ENCODE data around the gene PRKCE.

Gene PRKCE

DNA sequence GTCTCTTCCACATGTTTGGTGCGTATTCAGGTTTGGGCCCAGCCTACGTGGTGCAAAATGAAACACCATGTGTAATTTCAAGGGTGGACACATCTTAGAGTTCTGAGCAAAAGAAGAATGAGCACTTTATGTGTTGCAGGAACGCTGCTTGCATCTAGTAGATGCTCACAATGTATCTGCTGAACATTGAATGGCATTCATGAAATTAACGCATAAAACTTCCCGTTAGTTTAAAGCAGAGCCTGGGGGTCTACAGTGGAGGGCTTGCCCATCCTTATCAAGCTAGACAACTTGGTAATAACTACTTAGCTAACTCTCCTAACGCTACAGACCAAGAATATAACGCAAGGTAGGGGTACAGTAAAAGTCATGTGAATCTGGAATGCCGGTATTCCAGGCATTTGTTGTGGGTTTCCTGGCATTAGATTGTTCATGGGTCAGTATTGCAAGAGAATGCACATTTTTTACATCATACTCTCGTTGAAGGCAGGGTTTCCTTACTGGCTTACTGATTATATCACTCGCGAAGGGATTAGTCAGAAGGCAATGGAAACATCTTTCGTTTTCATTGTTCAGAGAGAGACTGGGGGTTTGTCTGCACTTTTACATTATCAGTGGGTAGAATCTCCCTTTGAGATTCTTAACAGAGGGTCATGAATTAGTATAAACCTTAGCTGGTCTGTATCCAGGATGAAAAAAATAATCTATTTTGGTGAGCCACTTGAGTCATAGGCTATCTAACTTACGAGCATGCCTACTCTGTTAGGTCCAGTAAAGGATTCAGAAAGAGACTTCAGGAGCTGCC lies 416.2 kb downstream of the PRKCE start:
- no peak for DNase-seq

DNA sequence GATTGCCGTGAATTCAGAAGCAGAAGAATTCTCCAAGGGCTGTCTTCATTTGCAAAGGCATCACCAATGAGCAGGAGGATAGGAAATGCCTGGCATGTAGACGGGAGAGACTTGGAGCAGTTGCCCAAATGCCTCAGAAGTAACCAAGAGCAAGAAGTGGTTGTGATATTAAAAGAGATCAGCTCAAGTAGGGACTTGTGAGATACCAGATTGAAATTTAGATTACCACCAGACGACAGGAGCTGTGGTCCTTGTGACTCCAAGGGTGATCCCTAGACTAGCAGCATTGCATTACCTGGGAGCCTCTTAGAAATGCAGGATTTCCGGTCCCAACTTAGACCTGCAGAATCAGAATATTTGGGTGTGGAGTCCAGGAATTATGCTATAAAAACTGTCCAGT lies 417.2 kb downstream of the PRKCE start:
- DNase-seq = no peak

DNA sequence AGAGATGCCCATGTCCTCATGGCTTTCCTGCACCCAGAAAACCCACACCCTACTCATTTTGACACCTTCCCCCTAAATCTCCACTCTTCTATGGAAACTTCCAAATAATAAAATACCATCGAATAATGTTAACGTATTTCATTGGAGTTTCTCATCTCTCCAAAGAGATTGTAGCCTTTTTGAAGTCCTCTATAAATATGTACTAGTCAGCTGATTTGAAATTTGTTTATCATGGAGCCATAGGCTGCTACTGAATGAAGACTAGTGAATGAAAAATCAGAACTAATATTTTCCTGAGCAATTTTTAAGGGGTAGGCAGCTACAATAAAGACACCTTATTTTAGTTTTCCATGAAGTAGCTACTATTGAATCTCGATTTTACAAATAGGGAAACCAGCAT lies 419.6 kb downstream of the PRKCE start:
- no peak for DNase-seq

DNA sequence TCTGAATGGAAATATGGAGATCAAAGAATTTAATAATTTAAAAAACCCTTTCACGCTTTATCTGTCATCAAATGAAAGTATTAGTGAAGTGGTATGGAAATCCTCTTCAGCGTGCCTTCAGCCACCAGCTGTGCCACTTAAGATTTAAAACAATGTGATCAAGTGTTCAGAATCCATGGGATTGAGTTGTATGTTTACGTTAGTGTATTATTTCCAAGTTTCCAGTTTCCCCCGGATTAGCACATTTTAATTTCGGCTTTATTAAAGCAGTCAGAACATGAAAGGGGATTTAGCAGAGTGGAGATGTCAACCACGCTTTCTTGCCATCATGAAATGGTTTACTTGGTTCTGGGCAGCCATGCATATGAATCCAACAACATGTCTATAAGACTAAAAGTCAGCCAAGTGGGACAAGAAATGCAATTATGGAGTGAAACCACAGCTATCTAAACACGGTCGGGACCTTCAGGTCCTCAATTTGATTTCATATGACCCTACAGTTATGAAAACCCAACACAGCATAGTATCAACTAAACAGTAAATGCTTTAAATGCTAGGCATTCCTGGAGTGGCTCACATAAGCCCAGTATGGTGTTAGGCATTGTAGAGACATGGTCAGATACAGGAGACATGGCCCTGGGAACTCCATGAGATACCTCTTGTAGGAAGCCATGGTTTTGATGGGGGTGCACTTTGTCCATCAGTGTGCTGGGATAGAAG lies 420.8 kb downstream of the PRKCE start:
- DNase-seq = no peak

DNA sequence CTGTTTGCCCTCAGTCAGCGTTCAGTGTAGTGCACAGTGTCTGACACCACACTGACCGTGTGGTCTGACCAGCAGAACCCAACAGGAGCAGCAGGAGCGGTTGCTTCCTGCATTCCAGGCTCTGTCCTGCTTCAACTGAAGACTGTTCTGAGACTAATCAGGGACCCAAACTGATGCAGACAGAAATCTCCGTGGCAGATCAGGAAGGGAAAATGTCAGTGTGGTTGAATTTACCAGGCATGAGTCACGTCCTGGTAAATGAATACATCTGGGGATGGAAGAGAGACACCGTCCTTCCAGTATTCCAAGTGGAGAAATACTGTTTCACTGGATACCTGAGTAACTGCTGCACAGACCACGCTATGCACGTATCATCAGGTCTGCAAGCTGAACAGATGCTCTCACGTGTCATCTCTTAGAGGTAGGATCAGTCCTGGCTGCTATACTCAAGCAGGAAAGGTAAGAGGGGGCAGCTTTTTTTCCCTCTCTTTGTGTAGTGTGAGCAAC lies 422.1 kb downstream of the PRKCE start:
- DNase-seq = no peak

DNA sequence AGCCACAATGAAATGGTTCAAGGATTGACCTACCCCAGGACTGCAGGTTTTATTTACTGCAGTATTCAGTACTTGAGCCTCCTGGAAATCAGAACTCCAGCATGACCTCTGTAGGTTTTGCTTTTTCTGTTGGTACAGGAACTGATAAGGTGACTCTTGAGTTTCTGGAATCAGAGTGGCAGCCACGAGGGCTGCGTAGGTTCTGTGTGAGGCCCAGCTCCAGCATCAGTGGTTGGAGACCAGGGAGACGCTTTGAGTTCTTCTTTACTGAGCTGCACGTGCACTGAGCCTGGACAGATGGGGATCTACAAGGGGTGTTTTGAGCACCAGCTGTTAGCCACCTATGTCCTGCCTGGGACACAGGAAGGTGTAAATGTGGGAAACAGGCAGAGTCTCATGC lies 423.0 kb downstream of the PRKCE start:
- DNase-seq = no peak

DNA sequence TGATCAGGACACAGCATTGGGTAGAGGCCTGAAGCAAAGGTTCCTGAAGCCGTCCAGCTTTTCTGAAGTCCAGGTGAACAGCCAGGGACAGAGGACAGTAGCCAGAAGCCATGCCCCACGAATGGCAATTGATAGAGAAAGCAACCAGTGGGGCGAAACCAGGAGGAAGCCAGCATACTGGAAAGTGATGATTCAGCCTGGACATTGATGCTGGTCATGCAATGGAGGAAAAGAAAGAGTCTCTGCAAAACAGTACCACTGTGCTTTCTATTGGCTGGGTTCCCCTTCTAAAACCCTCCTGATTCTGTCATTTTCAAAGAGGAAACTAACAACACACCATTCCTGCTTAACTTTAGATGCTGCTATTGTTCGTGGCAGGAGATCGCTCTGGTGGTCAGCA lies 424.4 kb downstream of the PRKCE start:
- DNase-seq = no peak

DNA sequence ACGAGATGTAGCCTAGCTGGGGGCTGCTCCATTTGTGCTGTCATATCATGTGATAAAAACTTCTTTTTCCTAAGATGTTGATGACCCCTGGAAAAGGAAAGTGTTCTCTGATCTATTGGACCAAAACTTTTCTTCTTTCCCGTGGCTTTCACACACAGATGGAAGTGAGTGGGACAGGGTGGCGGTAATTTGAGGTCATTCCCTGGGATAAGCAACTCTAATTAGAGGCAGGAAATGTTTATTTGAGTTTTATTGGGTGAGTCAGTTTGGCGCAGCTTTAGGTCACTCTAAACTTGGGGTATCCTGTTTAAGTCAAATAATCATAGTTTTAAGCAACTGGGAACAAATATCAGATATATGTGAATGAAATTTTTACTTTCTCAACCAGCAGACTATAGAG lies 424.8 kb downstream of the PRKCE start:
- no peak for DNase-seq

DNA sequence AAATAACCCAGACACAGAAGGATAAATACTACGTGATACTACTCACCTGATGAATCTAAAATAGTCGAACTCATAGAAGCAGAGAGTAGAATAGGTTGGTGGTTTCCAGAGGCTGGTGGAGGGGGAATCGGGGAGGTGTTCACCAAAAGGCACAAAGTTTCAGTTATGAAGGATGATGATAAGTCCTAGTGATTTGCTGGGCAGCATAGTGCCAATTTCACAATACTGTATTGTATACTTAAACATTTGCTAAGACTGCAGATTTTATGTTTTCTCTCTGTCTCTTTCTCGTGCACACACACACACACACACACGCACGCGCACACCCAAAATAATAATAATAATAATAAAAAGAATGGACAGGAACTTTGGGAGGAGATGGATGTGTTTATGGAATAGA lies 425.4 kb downstream of the PRKCE start:
- DNase-seq = no peak

DNA sequence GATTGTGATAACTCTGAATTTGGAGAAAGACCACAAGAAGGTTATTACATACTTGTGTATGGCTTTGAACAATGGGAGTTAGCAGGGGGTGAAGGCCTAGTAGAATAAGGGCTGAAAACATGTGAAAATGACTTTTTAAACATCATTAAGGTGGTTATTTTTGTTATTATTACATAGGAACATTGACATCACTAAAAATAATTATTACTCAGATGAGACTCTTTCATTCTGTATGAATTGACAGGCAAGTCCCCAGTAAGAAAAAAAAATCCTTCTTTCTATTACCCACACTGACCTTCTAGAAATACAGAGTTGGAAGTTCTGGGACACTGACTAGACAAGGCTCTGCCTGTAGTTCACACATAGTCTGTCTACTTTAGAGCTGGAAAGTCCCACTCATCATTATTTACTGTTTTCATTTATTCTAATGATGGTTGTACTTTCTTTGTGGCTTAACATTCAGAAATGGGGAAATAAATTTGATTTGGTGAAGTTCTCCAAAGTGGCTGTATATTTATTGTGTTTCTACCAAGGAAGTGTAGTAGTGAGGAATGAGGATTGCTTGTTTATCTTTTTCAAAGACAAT lies 426.1 kb downstream of the PRKCE start:
- DNase-seq = no peak

DNA sequence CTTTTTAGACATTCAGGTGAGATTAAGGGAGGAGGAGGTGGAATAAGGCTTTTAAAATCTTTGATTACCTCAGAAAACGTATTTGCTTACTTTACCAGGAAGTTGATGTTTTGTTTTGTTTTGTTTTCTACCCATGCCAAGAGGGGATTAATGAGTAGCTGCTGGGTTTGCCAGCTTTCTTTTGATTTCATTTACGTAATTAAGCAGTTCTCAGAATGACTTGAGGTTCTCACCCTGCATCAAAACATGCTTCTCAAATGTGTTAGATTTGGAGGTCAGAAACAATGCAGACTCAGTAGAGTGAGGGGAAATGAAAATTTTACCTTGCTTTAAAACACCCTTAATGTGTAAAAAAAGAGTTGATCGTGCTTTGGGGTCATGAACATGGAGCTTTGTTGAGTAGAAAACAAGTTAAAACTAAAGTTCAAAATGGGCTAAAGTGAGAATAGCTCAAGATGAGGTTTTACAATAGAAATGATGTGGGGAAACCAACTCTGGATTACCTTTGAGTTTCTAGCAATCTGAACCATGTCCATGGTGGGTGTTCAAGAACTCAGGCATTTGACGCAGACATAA lies 428.6 kb downstream of the PRKCE start:
- DNase-seq = no peak

DNA sequence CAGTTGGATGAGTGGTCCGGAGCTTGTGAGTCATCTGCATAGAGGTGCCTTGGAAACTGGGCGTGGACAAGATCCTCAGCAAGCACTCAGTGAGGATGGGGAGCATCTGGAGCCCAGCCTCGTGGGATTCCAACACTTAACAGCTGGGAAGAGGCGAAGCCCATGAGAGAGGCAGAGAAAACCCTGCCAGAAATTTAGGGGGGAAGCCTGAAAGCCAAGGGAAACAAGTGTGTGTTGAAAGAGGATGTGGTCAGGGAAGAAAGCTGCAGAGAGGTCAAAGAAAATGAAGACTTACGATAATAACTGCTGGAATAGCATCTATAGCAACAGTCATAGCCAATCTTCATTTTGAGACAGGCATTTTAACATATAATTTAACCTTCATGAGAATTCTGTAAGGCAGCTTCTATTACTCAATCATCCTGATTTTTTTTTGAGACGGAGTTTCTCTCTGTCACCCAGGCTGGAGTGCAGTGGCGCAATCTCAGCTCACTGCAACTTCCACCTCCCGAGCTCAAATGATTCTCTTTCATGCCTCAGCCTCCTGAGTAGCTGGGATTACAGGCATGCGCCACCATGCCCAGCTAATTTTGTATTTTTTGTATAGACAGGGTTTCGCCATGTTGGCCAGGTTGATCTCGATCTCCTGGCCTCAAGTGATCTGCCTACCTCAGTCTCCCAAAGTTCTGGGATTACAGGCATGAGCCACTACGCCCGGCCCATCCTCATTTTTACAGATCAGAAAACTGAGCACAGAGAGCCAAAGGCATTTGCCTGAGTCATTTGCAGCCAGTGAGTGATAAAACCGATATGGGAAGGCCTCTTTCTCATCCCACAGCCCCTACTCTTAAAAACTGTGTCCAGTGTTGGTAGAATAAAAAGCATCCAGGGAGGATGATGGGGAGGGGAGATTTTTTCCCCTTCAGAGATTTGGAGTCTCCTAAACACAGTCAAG lies 431.3 kb downstream of the PRKCE start:
- no peak for DNase-seq

DNA sequence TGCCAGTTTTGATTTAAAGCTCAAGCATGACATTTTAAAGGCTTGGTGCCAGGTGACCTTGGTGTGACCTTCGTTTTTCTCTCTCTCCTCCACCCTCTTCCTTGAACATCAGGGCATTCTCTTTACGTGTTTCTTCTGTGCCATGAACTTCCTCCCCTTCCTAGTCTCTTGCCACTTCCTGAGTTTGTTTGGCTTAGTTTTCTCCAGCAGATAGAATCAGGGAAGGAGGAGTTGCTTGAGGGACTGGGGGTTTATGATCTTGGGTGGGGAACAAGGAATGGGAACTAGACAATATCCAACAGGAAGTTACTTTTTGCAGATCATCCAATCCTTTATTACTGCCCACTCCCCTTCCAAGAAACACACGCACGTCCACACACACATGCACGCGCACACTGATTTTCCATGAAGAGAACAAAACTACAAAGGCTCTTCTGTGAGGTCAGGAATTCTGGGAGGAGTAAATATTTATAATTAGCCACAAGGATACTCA lies 435.1 kb downstream of the PRKCE start:
- no peak for DNase-seq

DNA sequence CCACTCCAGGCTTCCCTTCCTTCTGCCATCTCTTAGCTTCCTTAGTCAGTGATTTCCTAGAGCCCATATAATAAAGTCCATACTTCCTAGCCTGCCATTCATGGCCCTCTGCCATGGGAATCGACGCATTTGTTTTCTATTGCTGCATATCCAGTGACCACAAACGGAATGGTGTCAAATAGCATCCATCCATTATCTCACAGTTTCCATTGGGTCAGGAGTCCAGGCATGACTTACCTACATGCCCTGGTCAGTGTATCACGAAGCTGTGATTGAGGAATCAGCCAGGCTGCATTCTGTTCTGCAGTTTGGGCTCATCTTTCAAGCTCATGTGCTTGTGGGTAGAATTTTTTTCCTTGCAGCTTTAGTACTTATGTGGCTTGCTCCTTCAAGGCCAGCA lies 436.0 kb downstream of the PRKCE start:
- DNase-seq = no peak

DNA sequence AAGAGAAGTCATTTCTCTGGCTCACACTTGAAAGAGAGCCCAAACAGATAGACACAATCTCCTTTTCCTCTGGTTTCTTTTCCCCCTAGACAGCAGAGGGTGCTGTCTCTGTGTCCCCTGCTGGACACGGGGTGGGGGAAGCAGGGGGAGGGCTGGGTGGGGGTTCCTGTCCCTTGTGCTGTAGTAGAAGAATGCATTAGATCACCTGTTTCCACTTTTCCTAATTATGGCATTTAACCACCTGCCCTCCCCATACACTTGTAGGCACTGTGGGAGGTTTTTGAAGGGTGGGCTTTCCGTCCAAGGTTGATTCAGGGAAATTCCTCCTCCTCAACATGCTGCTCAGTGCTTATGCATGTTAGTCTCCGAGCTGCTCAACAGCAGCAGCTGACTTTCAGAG lies 439.5 kb downstream of the PRKCE start:
- DNase-seq = no peak

DNA sequence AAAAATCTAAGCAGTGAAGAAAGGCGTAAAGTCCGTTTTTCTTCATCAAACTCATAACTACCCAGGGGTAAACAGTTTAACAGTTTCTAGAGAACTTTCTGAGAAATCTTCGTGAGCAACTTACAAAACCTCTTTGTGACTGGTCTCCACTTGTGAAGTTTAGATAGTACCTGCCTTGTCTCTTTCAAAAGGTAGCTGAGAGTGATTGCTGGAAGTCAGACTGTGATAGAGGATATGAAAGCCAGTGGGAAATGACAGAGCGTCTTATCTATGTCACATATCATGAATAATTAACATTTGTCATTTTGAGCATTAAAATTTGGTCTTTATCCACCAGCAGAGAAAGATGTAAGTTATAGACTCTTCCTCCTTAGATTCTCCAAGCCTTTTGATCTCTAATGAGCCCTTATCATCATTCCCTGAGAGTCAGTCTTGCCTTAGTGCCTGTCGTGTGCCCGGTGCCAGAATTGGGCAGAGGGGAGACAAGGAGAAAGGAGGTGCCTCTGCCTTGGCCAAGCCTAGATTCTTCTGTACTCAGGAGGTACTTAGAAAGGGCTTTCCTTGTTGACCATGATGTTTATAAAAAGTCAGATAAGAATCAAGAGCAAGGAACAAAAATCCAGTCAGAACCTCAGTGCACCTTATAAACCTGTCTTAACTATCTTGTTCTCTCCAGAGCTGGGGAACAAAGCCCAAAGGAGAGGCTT lies 440.6 kb downstream of the PRKCE start:
- DNase-seq = no peak

DNA sequence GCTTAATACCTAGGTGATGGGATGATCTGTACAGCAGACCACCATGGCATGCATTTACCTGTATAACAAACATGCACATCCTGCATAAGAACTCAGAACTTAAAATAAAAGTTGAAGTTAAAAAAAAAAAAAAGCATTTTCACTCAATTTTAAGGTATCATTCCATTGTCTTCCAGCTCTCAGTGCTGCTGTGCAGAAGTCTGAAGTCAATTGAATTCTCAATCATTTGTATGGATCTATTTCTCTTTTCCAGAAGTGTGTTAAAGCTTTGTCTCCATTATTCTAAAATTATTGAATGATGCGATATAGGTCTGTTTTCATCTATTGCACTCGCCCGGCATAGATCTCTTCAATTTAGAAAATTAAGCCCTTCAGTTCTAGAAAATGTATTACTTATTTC lies 443.2 kb downstream of the PRKCE start:
- no peak for DNase-seq

DNA sequence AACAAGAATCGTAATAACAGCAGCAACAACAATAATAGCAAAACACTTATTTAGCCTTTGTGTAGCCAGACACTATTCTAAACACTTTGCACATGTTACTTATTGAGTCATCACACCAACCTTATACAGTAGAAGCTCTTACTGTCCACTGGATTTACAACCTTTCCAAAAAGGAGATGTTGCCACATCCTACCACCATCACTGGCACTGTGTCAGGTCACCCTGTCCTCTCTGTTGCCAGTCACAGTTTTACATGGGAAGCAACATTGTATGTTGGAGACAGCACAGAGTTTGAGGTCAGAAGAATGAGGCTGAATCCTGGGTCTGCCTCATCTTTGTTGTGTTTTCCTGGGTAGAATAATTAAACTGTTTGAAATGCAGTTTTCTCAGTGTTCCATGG lies 444.4 kb downstream of the PRKCE start:
- no peak for DNase-seq

DNA sequence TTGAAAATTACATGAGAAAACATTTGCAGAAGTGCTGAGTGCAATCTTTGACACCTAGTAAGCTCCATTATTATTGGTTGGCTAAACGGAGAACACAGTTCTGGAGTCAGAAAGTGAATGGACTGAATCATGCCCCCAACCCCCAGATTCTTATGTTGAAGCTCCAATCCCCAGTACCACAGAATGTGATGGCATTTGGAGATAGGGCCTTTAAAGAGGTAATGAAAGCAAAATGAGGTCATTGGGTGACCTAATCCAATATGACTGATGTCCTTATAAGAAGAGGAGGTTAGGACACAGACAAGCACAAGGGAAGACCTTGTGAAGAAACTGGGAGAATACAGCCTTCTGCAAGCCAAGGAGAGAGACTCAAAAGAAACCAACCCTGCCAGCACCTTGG lies 444.8 kb downstream of the PRKCE start:
- no peak for DNase-seq

DNA sequence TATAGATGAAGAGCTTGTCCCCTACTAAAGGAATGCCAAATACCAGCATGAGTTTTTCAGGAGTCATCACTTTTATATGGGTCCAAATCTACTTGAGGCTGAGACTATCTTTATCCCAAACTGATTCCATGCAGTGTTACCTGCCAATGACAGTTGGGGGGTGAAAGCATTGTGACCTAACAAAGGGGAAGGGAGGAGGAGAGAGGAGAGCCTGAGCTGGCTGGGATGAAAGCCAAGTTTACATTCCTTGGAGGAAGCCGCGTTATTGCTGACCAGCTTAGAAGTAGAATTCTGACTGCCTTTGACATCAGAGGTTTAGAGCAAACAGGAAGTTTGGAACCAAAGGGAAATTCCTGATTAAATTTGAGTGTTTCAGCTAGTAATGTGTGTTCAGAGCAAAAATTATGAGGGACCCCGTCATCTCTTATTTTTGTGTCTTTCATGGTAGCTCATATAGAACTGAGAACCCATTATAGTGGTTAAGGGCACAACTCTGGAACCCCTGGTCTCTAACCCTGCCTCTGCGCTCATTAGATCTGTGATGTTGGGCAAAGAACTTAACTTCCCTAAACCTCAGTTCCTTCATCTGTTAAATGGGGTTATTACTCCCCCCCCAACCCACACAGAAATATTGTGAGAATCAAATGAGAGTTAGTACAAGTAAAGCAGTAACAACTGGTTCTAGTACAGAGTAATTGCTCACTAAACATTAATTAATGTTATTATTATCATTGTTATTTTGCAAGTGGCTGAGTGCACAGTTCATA lies 446.4 kb downstream of the PRKCE start:
- DNase-seq = no peak

DNA sequence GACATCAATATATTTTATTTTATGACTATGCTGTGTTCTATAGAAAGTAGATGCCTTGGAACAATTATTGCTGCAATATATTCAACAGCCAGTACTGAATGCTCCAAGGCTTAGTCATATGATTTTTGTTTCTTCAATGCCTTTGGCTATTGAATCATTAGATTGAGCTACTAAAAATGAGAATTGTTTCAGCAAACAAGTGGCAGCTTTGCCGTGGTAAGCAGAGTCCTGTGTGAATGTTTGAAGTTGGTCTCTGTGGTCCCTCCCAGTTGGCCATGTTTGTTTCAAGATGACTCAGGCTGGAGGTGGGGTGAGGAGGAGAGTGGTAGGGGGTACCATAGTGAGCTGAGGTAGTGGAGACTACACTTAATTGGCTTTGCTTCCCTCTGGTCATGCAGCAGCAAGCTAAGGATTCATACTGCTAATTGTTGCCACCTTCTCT lies 447.2 kb downstream of the PRKCE start:
- no peak for DNase-seq
